Measurements from ENCODE around the gene SUN3.

SUN3 gene

DNA sequence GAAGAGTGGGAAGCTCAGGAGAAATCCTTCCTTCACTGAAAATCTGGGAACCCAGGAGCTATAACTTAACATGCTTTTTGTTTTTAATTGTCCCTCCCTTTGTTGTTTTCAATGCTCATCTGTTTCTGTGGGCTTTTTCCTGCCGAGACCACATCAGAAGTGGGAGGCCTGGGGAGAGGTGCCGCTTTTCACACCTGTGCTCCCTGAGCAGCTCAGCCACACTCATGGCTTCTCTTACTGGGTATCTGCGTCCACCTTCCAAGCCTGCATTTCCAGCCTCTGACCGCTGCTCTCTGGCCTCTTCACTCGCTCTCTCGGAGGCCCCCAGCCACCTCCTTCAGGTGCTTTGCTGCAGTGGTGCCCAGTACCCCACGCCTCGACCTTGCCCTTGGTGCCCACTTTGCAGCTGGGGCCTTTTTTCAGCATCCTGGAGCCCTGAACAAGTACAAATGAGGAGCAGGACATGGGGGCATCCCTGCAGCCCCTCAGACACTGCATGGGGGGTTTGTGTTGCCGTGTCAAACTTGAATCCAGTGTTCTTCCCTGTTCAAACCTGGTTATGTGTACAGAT, 16.4 kb upstream of the SUN3 start:
- Histone ChIP-seq H3K27ac (ENCODE audit: low read depth, low read length) (no peak overlapping the region), H3K9ac (ENCODE audit: low read length) (no peak overlapping the region), H3K4me1 (ENCODE audit: control insufficient read depth, insufficient read depth, low read length) (no peaks in the 10 kb centered on the region), H3K27me3 (ENCODE audit: control insufficient read depth, insufficient read depth, low read length) (no peaks in the 10 kb centered on the region), H3K4me3 (ENCODE audit: low read length) (no peak overlapping the region), H3K36me3 (ENCODE audit: control insufficient read depth, insufficient read depth, low read length) (no peaks in the 10 kb centered on the region)

DNA sequence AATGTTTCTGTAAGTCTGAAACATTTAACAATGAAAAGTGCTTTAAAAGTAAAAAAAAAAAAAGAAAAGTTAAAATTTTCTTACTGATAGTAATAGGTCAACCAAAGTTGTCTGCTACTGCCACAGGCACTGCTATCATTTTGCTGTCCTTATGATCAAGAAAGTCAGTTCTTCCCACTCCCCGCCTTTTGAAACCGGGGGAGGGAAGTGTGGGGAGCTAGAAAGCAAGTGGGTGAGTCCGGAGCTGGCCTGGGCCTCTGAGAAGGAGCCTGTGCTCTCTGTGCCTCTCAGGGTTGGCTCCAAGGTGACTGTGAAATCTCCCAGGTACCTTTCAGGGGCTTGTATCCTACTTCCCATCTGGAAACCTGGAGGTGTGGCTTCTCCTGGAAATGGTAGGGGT, 13.7 kb upstream of the SUN3 start:
- Histone ChIP-seq H3K9ac (ENCODE audit: low read length) (no peak overlapping the region), H3K27ac (ENCODE audit: low read depth, low read length) (no peak overlapping the region), H3K4me3 (ENCODE audit: low read length) (no peak overlapping the region), H3K36me3 (ENCODE audit: control insufficient read depth, insufficient read depth, low read length) (no peaks in the 10 kb centered on the region), H3K27me3 (ENCODE audit: control insufficient read depth, insufficient read depth, low read length) (no peaks in the 10 kb centered on the region), H3K4me1 (ENCODE audit: control insufficient read depth, insufficient read depth, low read length) (no peaks in the 10 kb centered on the region)

DNA sequence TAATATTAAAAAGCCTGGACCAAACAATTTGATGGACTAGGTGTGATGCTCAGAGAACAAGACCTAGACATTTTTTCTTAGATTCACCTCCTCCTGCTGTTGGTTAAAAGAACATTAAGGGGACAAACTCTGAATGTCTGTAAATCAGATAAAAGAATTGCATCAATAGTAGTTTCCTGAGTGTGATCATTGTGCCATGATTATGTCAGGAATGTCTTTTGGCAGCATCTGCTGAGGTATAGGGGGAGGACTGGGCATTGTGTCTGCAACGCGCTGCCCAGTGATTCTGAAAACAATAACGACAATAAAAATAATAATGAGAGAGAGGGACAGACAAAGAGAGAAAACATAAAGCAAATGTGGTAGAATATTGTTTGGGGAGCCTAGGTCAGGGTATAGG, 13.3 kb upstream of the SUN3 start:
- Histone ChIP-seq H3K4me1 (ENCODE audit: control insufficient read depth, insufficient read depth, low read length) (no peaks in the 10 kb centered on the region), H3K4me3 (ENCODE audit: low read length) (no peak overlapping the region), H3K27me3 (ENCODE audit: control insufficient read depth, insufficient read depth, low read length) (no peaks in the 10 kb centered on the region), H3K36me3 (ENCODE audit: control insufficient read depth, insufficient read depth, low read length) (no peaks in the 10 kb centered on the region), H3K9ac (ENCODE audit: low read length) (no peak overlapping the region), H3K27ac (ENCODE audit: low read depth, low read length) (no peak overlapping the region)

GRCh38 chr7:48041653-48041970, 12.7 kb upstream of the SUN3 start:
- Histone ChIP-seq H3K36me3 (ENCODE audit: control insufficient read depth, insufficient read depth, low read length) (no peaks in the 10 kb centered on the region), H3K4me1 (ENCODE audit: control insufficient read depth, insufficient read depth, low read length) (no peaks in the 10 kb centered on the region), H3K4me3 (ENCODE audit: low read length) (no peak overlapping the region), H3K27me3 (ENCODE audit: control insufficient read depth, insufficient read depth, low read length) (no peaks in the 10 kb centered on the region), H3K27ac (ENCODE audit: low read depth, low read length) (no peak overlapping the region), H3K9ac (ENCODE audit: low read length) (no peak overlapping the region)

GRCh38 chr7:48040944-48041652, 12.2 kb upstream of the SUN3 start:
- Histone ChIP-seq H3K4me3 (ENCODE audit: low read length) (no peak overlapping the region), H3K4me1 (ENCODE audit: control insufficient read depth, insufficient read depth, low read length) (no peaks in the 10 kb centered on the region), H3K27ac (ENCODE audit: low read depth, low read length) (no peak overlapping the region), H3K9ac (ENCODE audit: low read length) (no peak overlapping the region), H3K36me3 (ENCODE audit: control insufficient read depth, insufficient read depth, low read length) (no peaks in the 10 kb centered on the region), H3K27me3 (ENCODE audit: control insufficient read depth, insufficient read depth, low read length) (peaks cover 4% of the 10 kb centered on the region)

GRCh38 chr7:48038815-48039506, 10.1 kb upstream of the SUN3 start:
- Histone ChIP-seq H3K4me1 (ENCODE audit: control insufficient read depth, insufficient read depth, low read length) (peaks cover 3% of the 10 kb centered on the region), H3K27ac (ENCODE audit: low read depth, low read length) (no peak overlapping the region), H3K36me3 (ENCODE audit: control insufficient read depth, insufficient read depth, low read length) (no peaks in the 10 kb centered on the region), H3K9ac (ENCODE audit: low read length) (no peak overlapping the region), H3K4me3 (ENCODE audit: low read length) (no peak overlapping the region), H3K27me3 (ENCODE audit: control insufficient read depth, insufficient read depth, low read length) (peaks cover 9% of the 10 kb centered on the region)

DNA sequence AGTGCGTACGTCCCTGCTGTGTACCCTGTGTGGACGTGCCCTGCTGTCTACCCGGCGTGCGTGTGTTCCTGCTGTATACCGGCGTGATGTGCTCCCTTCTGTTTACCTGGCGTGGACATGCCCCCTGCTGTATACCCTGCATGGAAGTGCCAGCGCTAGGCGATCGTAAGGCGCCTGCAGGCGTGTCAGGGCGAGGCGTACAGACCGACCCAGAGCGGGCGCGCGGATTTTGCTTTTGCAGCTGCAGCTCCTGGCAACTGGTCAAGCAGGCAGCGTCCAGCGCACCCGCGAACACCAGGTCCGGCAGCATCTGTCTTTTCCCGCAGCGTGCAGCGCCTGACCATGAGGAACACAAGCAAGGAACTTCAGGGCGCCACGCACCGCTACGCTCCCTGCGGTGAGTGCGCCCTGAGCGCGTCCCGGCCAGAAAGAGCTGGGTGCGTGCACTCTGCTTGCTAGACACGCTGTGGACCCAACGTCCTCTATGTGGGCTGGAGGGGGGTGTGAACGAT, 7.1 kb upstream of the SUN3 start:
- Histone ChIP-seq H3K9ac (ENCODE audit: low read length) (no peak overlapping the region), H3K36me3 (ENCODE audit: control insufficient read depth, insufficient read depth, low read length) (no peaks in the 10 kb centered on the region), H3K4me1 (ENCODE audit: control insufficient read depth, insufficient read depth, low read length) (peaks cover 3% of the 10 kb centered on the region), H3K27ac (ENCODE audit: low read depth, low read length) (no peak overlapping the region), H3K27me3 (ENCODE audit: control insufficient read depth, insufficient read depth, low read length) (peaks cover 9% of the 10 kb centered on the region), H3K4me3 (ENCODE audit: low read length) (peak overlapping the region; percentile 56)

- peak within 1 kb of the TSS; percentile 56 for H3K4me3 ChIP-seq (ENCODE audit: low read length)
- no peak within 1 kb of the TSS for H3K27ac ChIP-seq (ENCODE audit: low read depth, low read length)
- peaks cover 3% of the 10 kb centered on the region for H3K4me1 ChIP-seq (ENCODE audit: control insufficient read depth, insufficient read depth, low read length)
- no peak within 1 kb of the TSS for H3K9ac ChIP-seq (ENCODE audit: low read length)
- no peaks in the 10 kb centered on the region for H3K36me3 ChIP-seq (ENCODE audit: control insufficient read depth, insufficient read depth, low read length)
- peaks cover 9% of the 10 kb centered on the region for H3K27me3 ChIP-seq (ENCODE audit: control insufficient read depth, insufficient read depth, low read length)
Measured at GRCh38 chr7:48035301-48035966, 6.5 kb upstream of the SUN3 start, which contains the start of gene C7orf57. Gene C7orf57, plus strand, starts transcription at chr7:48035543. Its CDS starts 766 bp downstream, at chr7:48036309.

DNA sequence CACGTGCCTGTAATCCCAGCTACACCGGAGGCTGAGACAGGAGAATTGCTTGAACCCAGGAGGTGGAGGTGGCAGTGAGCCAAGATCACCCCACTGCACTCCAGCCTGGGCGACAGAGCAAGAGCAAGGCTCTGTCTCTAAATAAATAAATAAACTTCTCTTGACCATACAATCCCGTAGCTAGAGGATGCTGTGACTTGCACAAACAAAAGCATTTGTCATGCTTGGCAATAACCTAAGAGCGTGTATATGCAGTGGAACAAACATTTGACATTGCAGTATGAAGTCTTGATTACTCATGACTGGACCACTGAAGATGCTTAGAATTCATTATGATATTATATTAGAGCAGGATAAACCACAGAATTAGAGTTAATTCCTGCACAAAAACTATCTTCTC, 5.0 kb upstream of the SUN3 start:
- H3K4me1 ChIP-seq (ENCODE audit: control insufficient read depth, insufficient read depth, low read length): peaks cover 3% of the 10 kb centered on the region
- H3K4me3 ChIP-seq (ENCODE audit: low read length): no peak overlapping the region
- no peak overlapping the region for H3K9ac ChIP-seq (ENCODE audit: low read length)
- no peak overlapping the region for H3K27ac ChIP-seq (ENCODE audit: low read depth, low read length)
- H3K27me3 ChIP-seq (ENCODE audit: control insufficient read depth, insufficient read depth, low read length): peaks cover 9% of the 10 kb centered on the region
- H3K36me3 ChIP-seq (ENCODE audit: control insufficient read depth, insufficient read depth, low read length): no peaks in the 10 kb centered on the region

- peaks cover 4% of the 10 kb centered on the region for H3K27me3 ChIP-seq (ENCODE audit: control insufficient read depth, insufficient read depth, low read length)
- no peak overlapping the region for H3K9ac ChIP-seq (ENCODE audit: low read length)
- H3K4me1 ChIP-seq (ENCODE audit: control insufficient read depth, insufficient read depth, low read length): peaks cover 3% of the 10 kb centered on the region
- H3K36me3 ChIP-seq (ENCODE audit: control insufficient read depth, insufficient read depth, low read length): no peaks in the 10 kb centered on the region
- H3K4me3 ChIP-seq (ENCODE audit: low read length): no peak overlapping the region
- no peak overlapping the region for H3K27ac ChIP-seq (ENCODE audit: low read depth, low read length)
Measured at GRCh38 chr7:48031111-48031510, 2.2 kb upstream of the SUN3 start.

GRCh38 chr7:48025624-48026023, 3.3 kb downstream of the SUN3 start:
- no peaks in the 10 kb centered on the region for H3K4me1 ChIP-seq (ENCODE audit: control insufficient read depth, insufficient read depth, low read length)

DNA sequence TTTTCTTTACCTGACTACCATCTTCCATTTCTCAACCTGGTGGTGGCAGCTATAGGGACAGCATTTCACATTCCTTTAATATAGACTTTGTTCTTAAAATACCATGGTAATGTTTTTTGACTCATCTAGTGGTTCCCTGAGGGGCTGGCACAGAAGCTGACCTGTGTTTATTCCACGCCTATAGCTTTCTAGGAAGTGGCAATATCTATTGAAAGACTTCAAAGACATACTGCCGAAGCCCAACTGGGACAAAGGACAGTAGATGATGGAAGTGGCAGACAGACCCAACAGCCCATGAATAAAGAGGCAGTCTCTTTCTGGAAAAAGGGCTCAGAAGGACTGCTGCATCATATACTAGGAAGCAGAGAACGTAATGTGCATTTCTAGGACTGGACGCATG, 11.2 kb downstream of the SUN3 start:
- Histone ChIP-seq H3K27me3 (ENCODE audit: control insufficient read depth, insufficient read depth, low read length) (no peaks in the 10 kb centered on the region), H3K9ac (ENCODE audit: low read length) (no peak overlapping the region), H3K36me3 (ENCODE audit: control insufficient read depth, insufficient read depth, low read length) (no peaks in the 10 kb centered on the region), H3K4me3 (ENCODE audit: low read length) (no peak overlapping the region), H3K27ac (ENCODE audit: low read depth, low read length) (no peak overlapping the region), H3K4me1 (ENCODE audit: control insufficient read depth, insufficient read depth, low read length) (no peaks in the 10 kb centered on the region)

More at GRCh38 chr7:48025624-48026023, 3.3 kb downstream of the SUN3 start:
- no peaks in the 10 kb centered on the region for H3K27me3 ChIP-seq (ENCODE audit: control insufficient read depth, insufficient read depth, low read length)
- no peak overlapping the region for H3K9ac ChIP-seq (ENCODE audit: low read length)
- no peaks in the 10 kb centered on the region for H3K36me3 ChIP-seq (ENCODE audit: control insufficient read depth, insufficient read depth, low read length)
- H3K4me3 ChIP-seq (ENCODE audit: low read length): no peak overlapping the region
- H3K27ac ChIP-seq (ENCODE audit: low read depth, low read length): no peak overlapping the region
